A204.1 (cell line): ENCODE measurements around the gene CKS1B.

Experiments used
- FAIRE-seq: peaks from 2 replicates; lab custom pipeline; 2012; peaks lifted over from hg19 to GRCh38; lab: Jason Lieb, UNC

CKS1B gene

DNA sequence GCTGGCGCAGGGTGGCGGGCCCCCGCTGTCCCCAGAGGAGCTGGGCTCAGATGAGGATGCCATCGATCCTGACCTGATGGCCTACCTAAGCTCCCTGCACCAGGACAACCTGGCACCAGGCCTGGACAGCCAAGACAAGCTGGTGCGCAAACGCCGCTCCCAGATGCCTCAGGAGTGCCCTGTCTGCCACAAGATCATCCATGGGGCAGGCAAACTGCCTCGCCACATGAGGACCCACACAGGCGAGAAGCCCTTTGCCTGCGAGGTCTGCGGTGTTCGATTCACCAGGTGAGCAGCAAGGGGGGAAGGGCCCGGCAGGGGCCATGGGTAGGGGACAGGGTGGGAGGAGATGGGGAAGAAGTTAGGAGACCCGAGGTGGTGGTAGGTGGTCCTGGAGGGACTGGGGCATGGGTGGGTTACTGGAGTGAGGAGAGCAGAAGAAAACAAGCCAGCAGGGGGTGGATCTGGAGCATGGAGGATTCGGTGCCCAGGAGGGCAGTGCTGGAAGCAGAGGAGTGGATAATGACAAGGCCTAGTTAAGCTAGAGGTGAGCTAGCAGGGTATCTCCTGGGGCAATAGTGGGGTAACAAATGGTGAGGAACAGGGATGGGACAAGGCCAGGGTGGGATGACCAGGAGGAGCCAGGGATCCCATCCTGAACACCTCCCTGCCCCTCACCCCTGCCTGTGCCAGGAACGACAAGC is 41.2 kb downstream of the CKS1B start:
- no peak for FAIRE-seq

DNA sequence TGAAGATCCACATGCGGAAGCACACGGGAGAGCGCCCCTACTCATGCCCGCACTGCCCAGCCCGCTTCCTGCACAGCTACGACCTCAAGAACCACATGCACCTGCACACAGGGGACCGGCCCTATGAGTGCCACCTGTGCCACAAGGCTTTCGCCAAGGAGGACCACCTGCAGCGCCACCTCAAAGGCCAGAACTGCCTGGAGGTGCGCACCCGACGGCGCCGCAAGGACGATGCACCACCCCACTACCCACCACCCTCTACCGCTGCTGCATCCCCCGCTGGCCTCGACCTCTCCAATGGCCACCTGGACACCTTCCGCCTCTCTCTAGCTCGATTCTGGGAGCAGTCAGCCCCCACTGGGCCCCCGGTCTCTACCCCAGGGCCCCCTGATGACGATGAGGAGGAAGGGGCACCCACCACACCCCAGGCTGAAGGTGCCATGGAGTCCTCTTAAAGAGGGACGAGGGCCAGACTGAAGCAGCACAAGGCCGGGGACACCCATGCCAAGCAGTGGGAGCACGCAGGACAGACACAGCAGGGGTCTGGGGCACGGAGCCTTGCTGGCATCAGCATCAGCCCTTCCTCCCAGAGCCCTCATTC is 41.9 kb downstream of the CKS1B start:
- no peak for FAIRE-seq

DNA sequence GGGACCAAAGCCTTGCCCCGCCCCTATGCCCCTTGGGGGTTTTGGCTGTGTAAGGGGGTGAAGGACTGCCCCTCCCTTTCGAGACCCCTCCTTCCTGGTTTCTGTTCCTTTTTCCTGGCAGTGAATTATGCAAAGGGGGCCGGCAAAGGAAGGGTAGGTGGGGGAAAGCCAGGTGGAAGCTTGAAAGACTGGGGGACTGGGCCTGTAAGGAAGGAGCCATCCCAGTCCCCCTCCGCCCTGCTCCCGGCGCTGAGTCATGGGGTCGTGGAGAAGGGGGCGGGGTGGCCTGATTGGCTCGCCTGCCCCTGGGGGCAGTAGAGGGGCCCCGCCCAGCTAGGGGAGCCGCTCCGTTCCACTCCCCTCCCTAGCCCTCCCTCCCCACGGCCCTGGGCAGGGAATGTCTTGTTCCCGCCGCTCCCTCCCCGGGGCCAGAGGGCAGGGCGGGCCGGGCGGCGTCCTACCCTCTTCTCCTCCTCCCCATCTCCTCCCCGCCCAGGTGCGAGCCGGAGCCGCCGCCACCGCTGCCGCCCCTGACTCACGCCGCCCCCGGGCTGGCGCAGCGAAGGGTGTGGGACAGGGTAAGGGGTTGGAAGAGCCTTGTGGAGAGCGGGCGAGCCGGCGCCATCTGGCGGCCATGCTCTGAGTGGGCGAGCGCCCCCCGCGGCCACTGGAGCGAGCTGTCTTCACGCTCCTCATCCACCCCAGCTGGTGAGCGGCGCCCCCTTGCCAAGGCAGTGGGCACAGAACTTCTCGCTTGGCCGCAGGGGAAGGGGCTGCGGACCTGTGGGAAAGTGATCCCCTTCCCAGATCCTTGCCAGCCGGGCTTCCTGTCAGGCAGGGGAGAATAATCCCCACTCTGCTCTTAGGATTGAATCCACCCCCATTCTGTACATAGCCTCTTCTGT is 42.8 kb downstream of the CKS1B start:
- no peak for FAIRE-seq

DNA sequence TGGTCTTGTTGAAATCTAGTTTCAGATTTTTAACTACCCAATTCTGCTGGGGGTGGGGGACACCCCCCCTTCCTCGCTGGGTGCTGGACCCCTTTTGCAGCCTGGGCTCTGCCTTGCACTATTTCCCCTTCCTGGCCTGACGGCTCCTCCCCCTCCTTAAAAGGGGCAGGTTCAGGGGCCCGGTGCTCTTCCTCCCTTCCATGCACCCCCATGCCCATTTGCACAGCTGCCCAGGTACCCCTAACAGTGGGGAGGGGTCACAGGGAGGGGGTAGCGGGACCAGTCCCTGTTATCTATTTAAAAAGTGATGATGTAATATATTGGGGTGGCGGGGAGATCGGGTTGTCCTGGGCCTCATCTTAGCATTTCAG is 43.5 kb downstream of the CKS1B start:
- no peak for FAIRE-seq

DNA sequence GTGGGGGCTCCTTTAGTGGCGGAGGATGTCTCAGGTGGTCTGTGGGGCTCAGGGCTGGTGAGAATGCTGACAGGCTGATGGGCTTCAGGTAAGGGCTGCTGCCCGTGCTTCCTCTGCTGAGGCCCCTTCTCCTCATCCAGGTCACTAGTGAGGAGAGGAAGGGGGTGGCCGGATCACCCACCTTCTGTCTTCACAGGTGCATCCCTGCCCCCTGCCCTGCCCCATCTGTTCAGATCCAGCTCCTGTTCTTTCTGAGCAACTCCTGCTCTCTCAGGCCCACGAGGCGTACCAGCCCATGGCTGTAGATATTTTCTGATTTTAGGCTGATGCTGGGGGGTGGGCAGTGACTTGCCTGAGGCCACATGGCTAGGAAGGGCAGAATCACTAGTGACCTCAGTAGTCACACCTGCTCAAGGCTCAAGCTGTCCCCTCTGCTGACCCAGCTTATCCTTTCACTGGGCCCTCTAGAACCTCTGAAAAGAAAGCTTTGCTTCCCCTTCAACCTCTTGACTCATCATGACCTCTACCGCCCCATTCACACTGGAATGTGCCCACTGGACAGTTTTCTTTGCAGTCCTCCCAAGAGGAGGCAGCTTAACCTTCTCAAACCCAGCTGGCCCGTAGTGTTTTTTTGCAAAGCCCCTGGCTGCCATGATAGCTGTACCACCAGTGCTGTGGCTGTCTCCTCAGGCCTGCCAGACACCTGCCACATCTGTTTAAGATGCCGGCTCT is 44.3 kb downstream of the CKS1B start:
- no peak for FAIRE-seq

DNA sequence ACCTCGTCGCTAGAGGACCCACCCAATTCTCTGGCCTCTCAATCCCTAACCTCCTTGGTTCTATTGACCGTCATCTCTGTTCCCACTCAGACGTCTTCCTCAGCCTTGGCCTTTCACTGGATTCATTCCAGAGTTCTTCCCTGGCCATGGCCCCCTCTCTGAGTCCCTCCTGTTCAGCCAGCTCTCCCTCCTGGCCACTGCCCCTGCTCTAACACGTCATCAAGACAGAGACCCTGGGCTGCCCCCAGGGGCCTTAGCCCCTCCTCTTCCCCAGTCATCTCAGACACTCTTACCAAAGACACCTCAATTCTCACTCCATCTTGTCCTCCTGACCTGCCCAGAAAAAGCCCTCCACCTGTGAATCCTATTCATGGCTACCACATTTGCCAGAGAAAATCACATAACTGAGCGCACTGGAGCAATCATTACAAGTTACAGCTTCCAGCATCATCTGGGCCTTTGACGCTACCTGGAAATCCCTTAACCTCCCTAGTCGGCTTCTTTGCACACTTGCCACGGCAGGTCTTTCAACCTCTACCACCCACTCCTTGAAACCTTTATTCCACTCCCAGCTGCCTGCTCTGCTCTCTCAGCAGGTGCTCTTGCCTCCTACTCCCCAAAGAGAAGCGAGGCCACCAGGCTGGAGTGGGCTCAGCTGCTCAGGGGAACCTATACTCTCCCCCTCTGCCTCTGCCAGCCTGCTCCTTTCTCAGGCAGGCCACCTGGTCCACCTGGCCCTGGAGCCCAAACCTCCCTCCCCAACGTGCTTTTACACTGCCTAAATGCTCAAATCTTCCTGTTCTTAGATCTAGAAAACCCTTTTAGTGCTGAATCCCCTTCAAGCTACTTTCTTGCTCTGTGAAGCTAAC is 45.1 kb downstream of the CKS1B start:
- no peak for FAIRE-seq

DNA sequence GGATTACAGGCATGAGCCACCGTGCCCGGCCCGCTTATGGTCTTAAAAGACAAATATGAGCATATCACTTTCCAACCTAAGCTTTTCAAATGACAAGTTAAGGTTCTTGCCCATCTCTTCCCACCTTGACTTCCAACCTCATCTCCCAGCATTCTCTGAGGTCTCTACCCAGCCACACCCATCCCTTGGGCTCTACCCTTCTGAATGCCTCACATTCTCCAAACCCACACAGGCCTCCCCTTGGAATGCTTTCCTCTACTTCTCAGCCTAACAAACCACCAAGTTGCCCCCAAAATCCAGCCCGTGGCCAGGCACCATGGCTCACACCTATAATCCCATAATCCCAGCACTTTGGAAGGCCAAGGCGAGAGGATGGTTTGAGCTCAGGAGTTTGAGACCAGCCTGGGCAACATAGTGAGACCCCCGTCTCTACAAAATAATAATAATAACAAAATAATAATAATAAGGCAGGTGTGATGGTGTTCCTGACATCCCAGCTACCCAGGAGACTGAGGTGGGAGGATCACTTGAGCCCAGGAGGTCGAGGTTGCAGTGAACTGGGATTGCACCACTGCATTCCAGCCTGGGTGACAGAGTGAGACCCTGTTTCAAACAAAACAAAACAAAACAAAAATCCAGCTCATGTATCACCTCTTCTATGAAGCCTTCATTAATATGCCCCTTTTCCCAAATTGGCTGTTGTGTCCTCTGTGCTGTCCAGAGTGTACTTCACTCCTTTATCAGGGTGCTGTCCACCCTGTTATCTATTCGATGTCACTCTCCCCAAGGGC is 47.9 kb downstream of the CKS1B start:
- no peak for FAIRE-seq

DNA sequence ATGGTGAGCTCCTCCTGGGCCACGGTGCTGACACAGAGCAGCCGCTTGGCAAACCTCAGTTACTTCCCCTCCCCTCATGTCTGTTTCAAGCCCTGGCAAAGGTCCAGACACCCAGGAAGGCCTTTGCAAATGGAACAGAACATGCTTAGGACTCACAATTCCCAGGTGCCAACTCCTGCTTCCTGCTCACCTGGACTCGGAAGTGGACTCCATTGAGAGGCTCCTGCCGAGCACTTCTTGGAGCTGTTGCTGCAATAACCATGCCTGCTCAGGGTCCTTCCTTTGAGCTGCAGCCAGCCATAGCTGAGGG is 48.4 kb downstream of the CKS1B start:
- FAIRE-seq: no peak

DNA sequence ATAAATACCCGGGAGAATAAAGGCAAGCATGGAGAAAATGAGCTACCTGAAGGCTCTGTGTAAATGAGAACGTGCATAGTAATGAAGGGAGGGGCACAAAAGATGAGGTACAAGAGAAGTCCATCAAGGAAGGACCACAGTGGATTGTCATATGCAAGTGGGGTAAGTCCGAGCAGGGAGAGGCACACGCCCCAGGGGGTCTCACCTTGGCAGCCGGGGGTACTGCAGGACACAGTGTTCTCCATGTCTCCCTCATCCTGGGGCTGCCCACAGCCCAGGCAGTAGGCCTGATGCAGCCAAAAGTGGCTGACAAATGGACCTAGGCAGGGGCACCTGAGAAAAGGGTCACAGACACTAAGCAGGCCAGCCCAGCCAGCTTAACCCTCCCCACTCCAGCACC is 49.1 kb downstream of the CKS1B start:
- FAIRE-seq: no peak

DNA sequence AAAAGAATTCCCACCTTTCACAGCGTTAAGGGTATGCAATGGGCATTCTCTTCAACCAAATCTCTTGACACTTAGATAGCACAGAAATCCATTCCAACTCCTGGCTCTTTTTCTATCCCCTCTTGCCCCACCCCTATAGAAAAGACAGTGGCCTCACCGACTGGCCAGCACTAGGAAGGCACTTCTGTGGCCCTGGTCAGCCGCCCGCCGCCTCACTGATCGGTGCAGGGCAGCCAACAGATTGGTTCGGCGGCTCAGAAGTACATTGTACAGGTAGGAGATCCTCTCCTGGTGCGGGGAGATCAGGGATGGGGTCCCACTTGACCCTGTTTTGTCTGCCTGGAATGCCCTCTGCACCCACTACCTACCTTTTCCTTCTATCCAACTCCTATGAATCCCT is 49.8 kb downstream of the CKS1B start:
- FAIRE-seq: no peak

DNA sequence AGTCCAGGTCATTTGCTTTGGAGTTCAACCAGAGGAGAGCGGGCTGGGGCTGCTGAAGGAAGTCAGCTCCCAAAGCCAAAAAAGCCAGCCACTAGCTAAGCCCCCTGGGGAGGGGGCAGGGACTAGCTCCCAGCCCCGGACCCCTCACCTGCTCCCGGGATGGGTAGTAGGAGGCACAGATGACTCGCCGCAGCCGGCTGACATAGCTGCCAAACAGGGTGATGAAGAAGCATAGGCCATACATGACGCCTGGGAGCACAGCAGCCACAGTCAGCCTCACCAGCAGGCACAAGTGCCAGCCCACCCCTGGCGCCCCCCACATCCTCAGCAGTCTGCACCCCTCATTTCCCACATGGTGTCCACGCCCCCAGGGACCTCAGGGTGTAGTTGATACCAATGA is 51.7 kb downstream of the CKS1B start:
- no peak for FAIRE-seq

DNA sequence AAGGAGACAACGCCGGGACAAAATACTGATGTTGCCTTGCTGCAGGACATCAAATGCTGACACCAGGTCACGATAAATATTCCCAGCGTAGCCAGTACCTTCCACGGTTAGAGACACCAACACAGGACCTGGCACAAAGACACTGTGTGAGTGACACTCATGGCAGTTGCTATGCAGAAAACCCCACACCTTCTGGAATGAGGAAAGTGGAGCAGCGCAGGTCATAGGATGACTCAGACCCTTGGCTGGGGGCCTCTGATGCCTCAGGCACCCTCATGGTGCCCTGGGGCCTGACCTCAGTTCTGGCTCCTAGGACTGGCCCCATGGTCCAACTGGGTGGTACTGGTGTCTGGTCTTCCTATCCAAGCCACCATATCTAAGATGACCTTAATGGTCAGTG is 52.1 kb downstream of the CKS1B start:
- FAIRE-seq: no peak
